Anterior cingulate cortex (tissue), 58 donors: ENCODE measurements around the gene ZC3H8.

Experiments used
- DNase-seq, 58 donors: peaks; one replicate each; lab custom pipeline; 2025; lab: John Stamatoyannopoulos, UW

Gene ZC3H8

GRCh38 chr2:112197868-112198267 lies 57.0 kb downstream of the ZC3H8 start:
- DNase-seq: no peak

GRCh38 chr2:112195950-112196349 lies 58.9 kb downstream of the ZC3H8 start:
- no peak for DNase-seq

GRCh38 chr2:112195167-112195766 lies 59.6 kb downstream of the ZC3H8 start:
- DNase-seq: no peak

GRCh38 chr2:112194482-112194881 lies 60.4 kb downstream of the ZC3H8 start:
- no peak for DNase-seq

- no peak for DNase-seq
Measured at GRCh38 chr2:112194028-112194427, 60.8 kb downstream of the ZC3H8 start.

- no peak for DNase-seq
Measured at GRCh38 chr2:112189001-112189556, 65.8 kb downstream of the ZC3H8 start.

GRCh38 chr2:112187805-112188596 lies 66.8 kb downstream of the ZC3H8 start:
- no peak for DNase-seq

GRCh38 chr2:112187046-112187715 lies 67.7 kb downstream of the ZC3H8 start:
- DNase-seq: no peak

- no peak for DNase-seq
Measured at GRCh38 chr2:112185131-112185530, 69.7 kb downstream of the ZC3H8 start.

- no peak for DNase-seq
Measured at GRCh38 chr2:112184121-112184520, 70.7 kb downstream of the ZC3H8 start.

GRCh38 chr2:112183327-112184025 lies 71.4 kb downstream of the ZC3H8 start:
- no peak for DNase-seq

GRCh38 chr2:112182581-112183034 lies 72.2 kb downstream of the ZC3H8 start:
- DNase-seq: no peak

GRCh38 chr2:112181571-112182290 lies 73.1 kb downstream of the ZC3H8 start:
- DNase-seq: no peak

- DNase-seq: no peak
Measured at GRCh38 chr2:112175958-112176573, 78.8 kb downstream of the ZC3H8 start.

GRCh38 chr2:112175333-112175732 lies 79.5 kb downstream of the ZC3H8 start:
- DNase-seq: no peak

- DNase-seq: no peak
Measured at GRCh38 chr2:112174383-112174782, 80.5 kb downstream of the ZC3H8 start.

- DNase-seq: no peak
Measured at GRCh38 chr2:112173646-112174319, 81.1 kb downstream of the ZC3H8 start.

- DNase-seq: no peak
Measured at GRCh38 chr2:112170495-112170894, 84.3 kb downstream of the ZC3H8 start.
